Smooth muscle cell (in vitro differentiated cells): ENCODE measurements around the gene MAST4. TPM values are rescaled to one million over a fixed set of nuclear protein-coding genes. Genes with fewer than 3 reads are reported as not detected.

Source experiments
- DNase-seq: peaks from one replicate; lab custom pipeline; 2025; ENCODE audit not compliant: unreplicated experiment; lab: John Stamatoyannopoulos, UW
- H2AFZ ChIP-seq: fragments of 200-600 bp; sonication (generic); 2 replicates; pipeline ENCODE4 v1.6.0; 2016; ENCODE audit warnings: antibody characterized with exemption, low read depth, mild to moderate bottlenecking
- H3F3A ChIP-seq: fragments of 200-600 bp; sonication (generic); 2 replicates; pipeline ENCODE4 v1.6.0; 2017; ENCODE audit warnings: antibody characterized with exemption, low read depth
- H3K27ac ChIP-seq: fragments of 200-600 bp; sonication (generic); 2 replicates; pipeline ENCODE4 v1.5.1; 2016; ENCODE audit warnings: low read depth, mild to moderate bottlenecking
- H3K27me3 ChIP-seq: fragments of 200-600 bp; sonication (generic); 2 replicates; pipeline ENCODE4 v1.6.1; 2016; ENCODE audit warnings: low read depth, mild to moderate bottlenecking
- H3K36me3 ChIP-seq: fragments of 200-600 bp; sonication (generic); 2 replicates; pipeline ENCODE4 v1.5.1; 2016; ENCODE audit warnings: low read depth
- H3K4me1 ChIP-seq: fragments of 200-600 bp; sonication (generic); 2 replicates; pipeline ENCODE4 v1.5.1; 2016; ENCODE audit warnings: low read depth
- H3K4me2 ChIP-seq: fragments of 200-600 bp; sonication (generic); 2 replicates; pipeline ENCODE4 v1.6.0; 2016; ENCODE audit warnings: mild to moderate bottlenecking
- H3K4me3 ChIP-seq: fragments of 200-600 bp; sonication (generic); 2 replicates; pipeline ENCODE4 v1.5.1; 2016; ENCODE audit warnings: mild to moderate bottlenecking
- H3K79me2 ChIP-seq: fragments of 200-600 bp; sonication (generic); 2 replicates; pipeline ENCODE4 v1.6.0; 2016; ENCODE audit warnings: low read depth, mild to moderate bottlenecking
- H3K9ac ChIP-seq: fragments of 200-600 bp; sonication (generic); 2 replicates; pipeline ENCODE4 v1.6.0; 2016; ENCODE audit warnings: low read depth
- H3K9me3 ChIP-seq: fragments of 200-600 bp; sonication (generic); replicated peaks from 2 replicates; pipeline ENCODE4 v1.5.1; 2016; ENCODE audit warnings: low read depth
- H4K20me1 ChIP-seq: fragments of 200-600 bp; sonication (generic); 2 replicates; pipeline ENCODE4 v1.6.0; 2016; ENCODE audit warnings: low read depth
- WGBS: methylation state at CpG from one replicate; pipeline ENCODE4 v1.1.7; 2016; ENCODE audit warnings: low lambda C conversion rate; 5-methylcytosine and 5-hydroxymethylcytosine counted together
- polyA plus RNA-seq: library from polyadenylated mRNA; unstranded; fragments of >200 nt; fragmentation: Nextera tagmentation; extraction: Ambion mirVana; gene quantifications from 2 replicates; pipeline ENCODE4 v1.2.1, GENCODE V29; 2016
- total RNA-seq: library from RNA; depleted of rRNA; stranded (reverse); fragments of >200 nt; gene quantifications from 2 replicates; pipeline ENCODE4 v1.2.3, GENCODE V29; 2014
- TF ChIP-seq, protein P1 (sequence below): fragments of 200-600 bp; sonication (generic); IDR thresholded peaks from 2 replicates; pipeline ENCODE4 v1.5.1; 2017; ENCODE audit warnings: borderline replicate concordance, mild to moderate bottlenecking, antibody characterized with exemption; ENCODE audit not compliant: insufficient read depth, poor library complexity, severe bottlenecking

Gene MAST4
- total and polyA plus RNA-seq, 2 experiments from 2014 or later = 6.3 to 24.0 TPM

DNA sequence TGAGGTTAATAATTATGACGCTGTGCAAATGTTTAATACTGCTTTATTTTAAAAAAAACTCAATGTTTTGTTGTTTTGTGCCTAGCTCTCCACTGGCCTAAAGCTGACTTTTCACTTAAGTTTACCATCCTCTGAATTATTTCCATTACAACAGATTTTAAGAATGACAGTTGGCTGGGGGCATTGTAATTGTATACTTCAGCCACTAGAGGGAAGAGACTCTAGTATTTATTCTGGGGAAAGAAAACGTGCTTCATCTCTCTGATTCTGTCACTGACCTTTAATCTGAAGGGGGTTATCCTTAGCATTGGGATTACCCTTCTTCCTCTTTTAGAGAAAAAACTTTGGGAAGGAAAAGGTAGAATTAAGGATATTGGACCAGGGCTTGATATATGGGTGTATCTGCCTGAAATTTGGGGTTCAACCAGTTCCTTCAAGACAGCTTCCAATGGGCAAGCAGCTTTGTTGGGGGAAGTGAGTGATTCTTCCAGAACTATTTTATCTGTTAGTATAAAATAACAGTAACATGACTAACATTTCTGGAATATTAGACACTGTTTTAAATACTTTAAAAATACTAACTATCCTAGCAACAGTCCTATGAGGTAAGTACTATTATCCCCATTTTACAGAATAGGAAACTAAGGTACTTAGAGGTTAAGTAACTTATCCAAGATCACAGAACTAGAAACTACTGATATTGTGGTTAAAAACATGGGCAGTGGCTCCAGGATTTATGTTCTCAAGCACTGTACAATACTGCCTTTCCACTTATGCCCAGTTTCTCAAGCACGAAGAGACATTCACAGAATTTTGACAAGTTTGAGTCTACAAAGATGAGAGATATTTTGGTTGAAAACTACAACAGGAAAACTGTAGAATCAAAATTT is 392.0 kb downstream of the MAST4 start:
- Histone ChIP-seq H3K4me3 (no peak overlapping the region), H3K4me2 (no peak overlapping the region), H3K27ac (no peak overlapping the region), H3K9ac (no peak overlapping the region), H3K79me2 (no peaks in the 10 kb centered on the region), H3K27me3 (no peaks in the 10 kb centered on the region), H2AFZ (no peak overlapping the region), H4K20me1 (no peaks in the 10 kb centered on the region), H3F3A (no peaks in the 10 kb centered on the region), H3K36me3 (no peaks in the 10 kb centered on the region), H3K4me1 (no peaks in the 10 kb centered on the region), H3K9me3 (no peaks in the 10 kb centered on the region)
- 41% methylated on average over 3 of the region's 3 CpGs for WGBS
- no peak for DNase-seq
- TF ChIP-seq, protein P1, sequence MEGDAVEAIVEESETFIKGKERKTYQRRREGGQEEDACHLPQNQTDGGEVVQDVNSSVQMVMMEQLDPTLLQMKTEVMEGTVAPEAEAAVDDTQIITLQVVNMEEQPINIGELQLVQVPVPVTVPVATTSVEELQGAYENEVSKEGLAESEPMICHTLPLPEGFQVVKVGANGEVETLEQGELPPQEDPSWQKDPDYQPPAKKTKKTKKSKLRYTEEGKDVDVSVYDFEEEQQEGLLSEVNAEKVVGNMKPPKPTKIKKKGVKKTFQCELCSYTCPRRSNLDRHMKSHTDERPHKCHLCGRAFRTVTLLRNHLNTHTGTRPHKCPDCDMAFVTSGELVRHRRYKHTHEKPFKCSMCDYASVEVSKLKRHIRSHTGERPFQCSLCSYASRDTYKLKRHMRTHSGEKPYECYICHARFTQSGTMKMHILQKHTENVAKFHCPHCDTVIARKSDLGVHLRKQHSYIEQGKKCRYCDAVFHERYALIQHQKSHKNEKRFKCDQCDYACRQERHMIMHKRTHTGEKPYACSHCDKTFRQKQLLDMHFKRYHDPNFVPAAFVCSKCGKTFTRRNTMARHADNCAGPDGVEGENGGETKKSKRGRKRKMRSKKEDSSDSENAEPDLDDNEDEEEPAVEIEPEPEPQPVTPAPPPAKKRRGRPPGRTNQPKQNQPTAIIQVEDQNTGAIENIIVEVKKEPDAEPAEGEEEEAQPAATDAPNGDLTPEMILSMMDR = peak; percentile 77

DNA sequence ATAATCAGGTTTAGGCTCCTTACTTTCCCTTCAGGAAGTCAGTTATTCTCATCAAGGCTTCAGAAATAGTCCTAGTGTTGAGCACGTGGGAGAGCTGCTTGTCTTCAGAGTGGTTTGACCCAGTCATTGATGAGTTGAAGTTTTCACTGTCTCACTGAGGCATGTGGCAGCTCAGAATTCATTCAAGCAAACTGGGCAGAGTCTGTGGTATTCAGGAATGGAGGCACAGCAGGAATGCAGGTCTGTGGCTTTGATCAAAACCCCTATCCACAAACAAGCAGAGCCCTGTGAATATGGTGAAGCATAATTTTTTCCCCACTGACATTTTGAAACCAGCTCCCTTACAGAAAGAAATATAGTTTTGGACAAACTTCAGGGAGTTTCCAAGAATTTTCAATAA is 393.1 kb downstream of the MAST4 start:
- TF ChIP-seq, protein P1 = no peak
- no peaks in the 10 kb centered on the region for H3K79me2 ChIP-seq
- no peak overlapping the region for H3K9ac ChIP-seq
- H4K20me1 ChIP-seq = no peaks in the 10 kb centered on the region
- no peak overlapping the region for H2AFZ ChIP-seq
- no peak overlapping the region for H3K27ac ChIP-seq
- no peaks in the 10 kb centered on the region for H3K9me3 ChIP-seq
- no peaks in the 10 kb centered on the region for H3K4me1 ChIP-seq
- 0% methylated on average over 1 of the region's 1 CpG for WGBS
- no peaks in the 10 kb centered on the region for H3K27me3 ChIP-seq
- no peaks in the 10 kb centered on the region for H3K36me3 ChIP-seq
- no peak overlapping the region for H3K4me2 ChIP-seq
- no peaks in the 10 kb centered on the region for H3F3A ChIP-seq
- no peak for DNase-seq
- H3K4me3 ChIP-seq = no peak overlapping the region

DNA sequence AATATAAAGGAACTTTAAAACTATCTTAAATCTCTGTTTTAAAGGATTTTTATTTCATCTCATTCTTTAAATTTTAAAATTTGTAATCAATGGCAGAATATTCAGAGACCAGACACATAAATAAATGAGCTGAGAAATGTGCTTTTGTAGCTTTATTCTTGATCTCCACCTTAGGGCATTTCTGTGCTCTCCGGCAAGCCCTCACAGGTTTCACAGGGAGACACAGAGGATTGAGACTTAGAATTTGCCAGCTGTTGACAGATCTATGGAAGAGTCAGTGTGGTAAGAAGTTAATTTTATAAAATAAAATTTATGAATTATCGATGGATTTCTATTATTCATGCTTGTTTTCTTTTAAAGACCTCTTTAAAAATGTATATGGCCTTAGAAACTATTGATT is 393.6 kb downstream of the MAST4 start:
- Histone ChIP-seq H2AFZ (no peak overlapping the region), H3F3A (no peaks in the 10 kb centered on the region), H3K27ac (no peak overlapping the region), H3K4me2 (no peak overlapping the region), H3K9ac (no peak overlapping the region), H3K27me3 (no peaks in the 10 kb centered on the region), H3K4me1 (no peaks in the 10 kb centered on the region), H3K4me3 (no peak overlapping the region), H3K79me2 (no peaks in the 10 kb centered on the region), H3K9me3 (no peaks in the 10 kb centered on the region), H3K36me3 (no peaks in the 10 kb centered on the region), H4K20me1 (no peaks in the 10 kb centered on the region)
- no peak for DNase-seq
- WGBS = 80% methylated on average over 2 of the region's 2 CpGs
- TF ChIP-seq, protein P1 = no peak

DNA sequence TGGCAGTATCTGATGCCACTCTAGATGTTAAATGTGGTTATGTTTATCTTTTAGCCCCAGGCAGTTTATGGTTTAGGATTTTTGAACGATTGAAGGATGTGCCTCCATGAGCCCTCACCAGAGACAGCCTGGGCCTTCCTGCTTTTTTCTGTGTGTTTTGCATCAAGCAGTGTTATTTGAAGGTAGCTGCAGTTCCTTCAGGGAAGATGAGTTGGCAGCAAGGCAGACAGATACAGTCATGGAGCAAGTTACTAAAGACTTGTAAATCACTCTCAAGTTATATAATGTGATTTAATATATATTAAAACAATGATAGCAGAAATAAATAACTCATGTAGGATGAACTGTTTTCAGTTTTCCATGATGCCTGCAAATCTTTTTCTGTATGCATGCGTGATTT is 395.6 kb downstream of the MAST4 start:
- TF ChIP-seq, protein P1 = no peak
- Histone ChIP-seq H3K4me3 (no peak overlapping the region), H3K9ac (no peak overlapping the region), H3K9me3 (no peaks in the 10 kb centered on the region), H2AFZ (no peak overlapping the region), H4K20me1 (no peaks in the 10 kb centered on the region), H3K27me3 (no peaks in the 10 kb centered on the region), H3K79me2 (no peaks in the 10 kb centered on the region), H3F3A (no peaks in the 10 kb centered on the region), H3K27ac (no peak overlapping the region), H3K4me1 (no peaks in the 10 kb centered on the region), H3K4me2 (no peak overlapping the region), H3K36me3 (no peaks in the 10 kb centered on the region)
- WGBS = 17% methylated on average over 2 of the region's 2 CpGs
- DNase-seq = no peak
